GM19324 (cell line): ENCODE results near the gene STX8.

Source experiments
- ATAC-seq: cut with Tn5 transposase; IDR thresholded peaks from one replicate; pipeline ENCODE4 v1.9.1; 2021; ENCODE audit warnings: mild to moderate bottlenecking, moderate library complexity; ENCODE audit not compliant: unreplicated experiment, low FRiP score

The STX8 gene

DNA sequence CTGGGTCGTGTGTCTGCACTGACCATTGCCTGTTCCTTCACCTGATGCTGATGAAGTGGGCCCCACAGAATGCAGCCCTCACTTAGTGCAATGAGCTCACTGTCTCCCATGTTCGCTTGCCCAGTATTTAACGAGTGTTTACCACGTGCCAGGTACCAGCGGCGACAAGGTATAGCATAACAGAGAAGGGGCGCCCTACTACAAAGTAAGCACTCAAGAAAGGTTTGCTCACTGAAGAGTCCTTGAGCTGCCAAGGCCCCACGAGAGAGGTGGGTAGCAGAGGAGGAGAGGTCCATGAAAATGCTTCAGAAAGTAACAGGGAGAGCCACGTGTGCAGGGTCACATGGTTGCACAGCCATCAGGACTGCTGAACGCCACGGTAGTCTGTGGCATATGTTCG, 324.3 kb downstream of the STX8 start:
- no peak for ATAC-seq

DNA sequence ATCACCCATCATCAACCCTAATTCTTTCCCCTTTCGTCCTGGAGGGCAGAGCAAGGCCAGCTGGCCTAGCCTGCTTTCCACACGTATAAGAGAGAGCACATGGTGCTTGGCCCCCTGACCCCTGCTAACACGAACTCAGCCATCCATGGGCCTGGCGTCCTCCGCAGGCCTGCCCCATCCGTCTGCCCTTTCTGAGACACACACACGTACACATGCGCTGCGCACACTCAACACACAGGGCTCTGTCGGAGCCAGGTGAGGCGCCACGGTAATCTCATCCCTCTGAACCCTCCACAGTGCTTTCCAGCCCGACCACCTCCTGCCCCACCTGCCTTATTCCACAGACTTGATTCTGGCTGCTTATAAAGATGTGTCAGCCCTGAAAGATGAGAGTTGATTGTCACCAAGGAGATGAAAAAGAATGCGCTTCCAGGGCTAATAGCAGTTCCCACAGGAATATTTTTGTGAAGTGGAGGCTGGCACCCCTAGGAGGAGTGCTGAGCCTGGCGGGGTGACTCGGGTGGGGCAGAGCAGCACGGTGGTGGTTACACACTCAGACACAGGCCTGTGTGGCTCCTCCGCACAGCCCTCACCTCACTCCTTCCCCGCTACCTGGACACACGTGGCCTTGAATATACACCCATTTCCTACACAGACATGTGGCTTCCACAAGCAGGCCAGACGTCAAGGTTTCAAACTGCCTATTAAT, 326.2 kb downstream of the STX8 start:
- no peak for ATAC-seq

DNA sequence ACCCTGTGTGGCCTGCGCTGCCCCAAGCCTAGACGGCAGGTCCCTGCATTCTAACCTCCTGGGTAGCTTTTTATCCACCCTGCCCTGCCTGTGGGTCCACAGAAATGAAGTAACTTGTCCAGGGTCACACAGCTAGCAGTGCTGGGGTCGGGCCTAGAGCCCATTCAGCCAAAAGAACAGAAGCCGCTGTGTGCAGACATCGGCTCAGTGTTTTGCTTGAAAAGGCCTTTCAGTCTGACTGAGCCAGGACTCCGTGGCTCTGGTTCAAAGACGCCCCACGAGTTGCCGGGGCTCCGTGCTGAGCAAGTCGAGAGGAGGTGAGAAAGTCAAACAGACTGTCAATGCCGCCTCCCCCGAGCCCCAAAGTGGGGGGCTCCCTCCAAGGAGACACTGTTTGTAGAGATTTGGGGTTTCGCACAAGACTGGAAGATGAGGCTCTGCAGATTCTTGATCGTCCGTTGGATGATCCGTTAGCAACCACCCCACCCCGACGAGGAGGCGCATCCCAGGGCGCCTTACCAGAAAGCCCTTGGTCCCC, 328.1 kb downstream of the STX8 start:
- no peak for ATAC-seq

DNA sequence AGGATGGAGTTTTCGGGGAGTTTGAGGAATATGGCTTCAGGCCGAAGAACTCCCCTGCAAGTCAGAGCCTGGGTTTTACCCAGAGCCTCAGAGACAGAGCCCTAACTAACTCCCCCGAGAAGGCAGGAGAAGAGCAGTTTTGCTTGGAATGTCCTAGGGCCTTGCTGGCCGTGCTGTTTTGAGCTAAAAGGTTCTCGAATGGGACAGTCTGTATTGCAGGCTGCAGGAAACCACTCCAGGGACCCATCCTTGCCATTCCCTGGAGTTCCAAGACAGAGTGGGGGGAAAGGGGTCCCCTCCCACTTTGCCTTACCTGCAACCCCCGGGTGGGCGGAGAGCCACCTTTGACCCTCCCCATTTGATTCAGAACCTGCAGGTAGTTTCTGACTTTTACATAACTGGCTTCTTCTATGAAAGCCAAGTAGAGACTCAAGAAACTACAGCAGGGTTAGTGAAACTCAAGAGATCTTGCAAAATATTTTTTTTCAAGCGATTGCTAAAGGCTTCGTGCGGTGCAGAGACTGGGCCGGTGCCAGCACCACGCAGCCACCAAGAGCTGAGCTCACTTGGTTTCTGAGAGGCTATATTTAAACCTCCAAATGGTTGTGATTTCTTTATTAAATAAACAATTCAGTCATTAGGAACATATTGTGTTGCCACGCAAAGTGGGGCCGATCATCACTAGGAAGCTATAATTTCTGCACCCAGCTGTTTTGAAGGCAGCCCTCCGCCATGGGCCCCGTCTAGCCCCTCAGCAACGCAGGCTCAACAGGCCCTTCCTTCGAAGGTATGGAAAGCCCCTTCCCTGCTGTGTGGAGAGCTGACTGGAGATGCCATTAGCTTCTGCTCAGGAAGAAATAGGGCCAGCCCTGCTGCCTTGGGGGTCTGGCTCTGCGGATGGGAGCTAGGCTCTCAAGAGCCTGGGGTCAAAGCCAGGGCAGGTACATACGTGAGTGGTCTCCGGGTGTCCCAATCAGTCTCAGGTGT, 331.3 kb downstream of the STX8 start:
- ATAC-seq: no peak

DNA sequence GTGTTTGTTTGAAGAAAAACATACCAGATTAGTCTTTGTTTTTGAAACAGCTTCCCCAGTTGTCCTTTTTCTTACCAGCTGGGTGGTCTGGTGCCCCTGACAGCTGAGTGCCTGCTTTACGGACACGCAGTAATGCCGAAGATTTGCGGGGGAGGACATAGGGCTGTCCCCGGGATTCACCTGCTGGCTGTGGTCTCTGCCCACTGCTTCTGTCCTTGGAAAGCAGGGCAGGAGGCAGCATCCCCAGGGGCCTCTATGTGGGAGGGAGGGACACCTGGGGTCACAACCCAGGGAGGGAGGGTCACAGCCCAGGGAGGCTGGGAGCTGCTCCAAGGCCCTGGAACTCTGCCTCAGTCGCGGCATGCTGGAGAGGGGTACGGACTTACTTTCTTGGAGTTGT, 332.6 kb downstream of the STX8 start:
- ATAC-seq: no peak

DNA sequence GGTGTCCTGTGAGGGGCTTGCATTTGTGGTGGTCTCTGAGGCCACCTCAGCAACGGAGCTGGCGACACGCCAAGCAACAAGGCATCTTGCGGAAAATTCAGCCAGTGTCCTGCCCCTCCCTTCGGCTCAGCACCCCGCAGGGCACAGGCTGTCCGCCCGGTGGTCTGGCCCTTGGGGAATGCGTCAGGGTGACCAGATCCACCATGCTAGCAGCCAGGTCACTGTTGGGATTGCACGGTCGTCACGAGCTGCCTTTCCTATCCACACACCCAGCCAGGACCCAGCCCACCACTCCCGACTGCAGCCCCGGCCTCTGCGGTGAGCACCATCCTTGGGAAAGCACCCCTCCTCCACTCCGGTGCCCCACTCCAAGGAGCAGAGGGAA, 333.1 kb downstream of the STX8 start:
- ATAC-seq: no peak

DNA sequence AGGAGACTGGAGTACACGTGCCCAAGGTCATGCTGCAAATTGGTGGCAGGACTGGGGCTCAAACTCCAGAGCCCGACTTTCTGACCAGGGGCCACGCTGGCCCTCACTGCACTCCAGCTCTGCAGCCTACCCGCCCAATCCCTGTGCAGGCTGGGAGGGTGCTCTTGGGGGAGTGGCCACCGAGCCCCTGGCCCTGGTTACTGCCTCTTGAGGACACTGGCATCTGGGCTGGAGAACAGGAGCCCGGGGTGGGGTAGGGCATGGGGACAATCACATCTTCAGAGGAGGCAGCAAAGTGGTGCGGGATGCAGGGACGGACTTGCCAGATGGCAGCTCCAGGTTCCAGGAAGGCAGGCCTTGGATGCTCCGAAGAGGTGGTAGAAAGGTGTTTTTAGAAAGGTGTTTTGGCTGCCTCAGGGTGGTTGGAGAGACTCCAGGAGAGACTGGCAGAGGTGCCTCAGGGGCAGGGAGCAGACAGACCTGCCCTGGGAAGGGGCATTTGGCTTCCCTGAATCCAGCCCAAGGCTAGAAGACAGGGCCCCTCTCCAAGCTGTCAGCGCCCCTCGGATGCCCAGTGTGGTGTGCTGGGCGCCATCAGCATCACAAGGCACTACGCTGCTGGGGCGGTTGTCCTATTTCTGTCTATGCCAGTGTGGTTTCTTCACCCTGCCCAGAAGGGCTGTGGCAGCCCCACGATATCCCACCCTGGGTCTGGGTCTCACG, 333.7 kb downstream of the STX8 start:
- ATAC-seq: no peak

DNA sequence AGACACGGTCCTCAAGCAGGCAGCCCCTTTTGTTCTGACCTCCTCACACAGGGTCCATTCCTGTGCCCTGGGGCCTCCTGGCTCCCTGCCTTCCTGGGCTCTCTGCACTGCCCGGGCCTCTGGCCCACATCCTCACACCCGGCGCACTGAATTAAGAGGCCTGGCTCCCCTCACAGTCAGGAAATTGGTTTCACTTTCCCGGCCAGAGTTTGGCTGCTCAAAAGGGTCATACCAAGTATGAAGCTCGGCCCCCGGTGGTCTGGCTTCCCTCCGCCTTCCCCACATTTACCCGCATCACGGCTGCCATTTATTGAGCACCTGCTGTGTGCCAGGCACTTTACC, 334.3 kb downstream of the STX8 start:
- ATAC-seq: no peak

DNA sequence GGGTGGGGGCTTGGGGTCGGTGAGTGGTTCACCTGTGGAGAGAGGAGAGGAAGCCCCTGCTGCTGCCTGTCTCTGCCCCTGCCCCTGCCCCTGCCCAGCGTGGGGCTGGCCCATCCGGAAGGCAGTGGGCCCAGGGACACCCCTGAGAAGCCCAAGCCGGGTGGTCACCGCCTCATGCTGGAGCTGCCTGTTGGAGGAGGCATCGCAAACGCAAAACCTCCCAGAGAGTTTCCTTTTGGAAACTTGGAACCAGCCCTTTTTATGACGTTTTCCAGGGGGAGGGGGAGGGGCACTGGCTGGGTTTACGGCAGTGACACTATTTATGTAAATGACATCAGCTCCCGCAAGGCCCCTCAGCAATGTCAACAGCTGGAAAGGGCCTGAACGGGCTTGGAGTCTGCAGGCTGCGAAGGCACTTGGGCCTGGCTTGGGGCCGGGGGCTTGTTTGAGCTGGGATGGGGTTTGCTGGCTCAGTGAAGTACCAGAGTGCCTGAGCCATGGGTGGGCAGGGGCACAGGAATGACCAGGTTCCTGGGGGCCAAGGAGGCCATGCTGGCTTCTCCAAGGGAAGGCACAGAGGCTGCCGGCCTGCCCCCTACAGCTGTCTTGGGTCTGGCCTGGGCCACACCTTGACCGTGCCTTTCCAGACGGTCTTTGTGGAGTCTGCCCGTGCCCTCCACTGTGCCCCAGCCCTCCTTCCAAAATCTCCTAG, 334.8 kb downstream of the STX8 start:
- ATAC-seq: no peak

DNA sequence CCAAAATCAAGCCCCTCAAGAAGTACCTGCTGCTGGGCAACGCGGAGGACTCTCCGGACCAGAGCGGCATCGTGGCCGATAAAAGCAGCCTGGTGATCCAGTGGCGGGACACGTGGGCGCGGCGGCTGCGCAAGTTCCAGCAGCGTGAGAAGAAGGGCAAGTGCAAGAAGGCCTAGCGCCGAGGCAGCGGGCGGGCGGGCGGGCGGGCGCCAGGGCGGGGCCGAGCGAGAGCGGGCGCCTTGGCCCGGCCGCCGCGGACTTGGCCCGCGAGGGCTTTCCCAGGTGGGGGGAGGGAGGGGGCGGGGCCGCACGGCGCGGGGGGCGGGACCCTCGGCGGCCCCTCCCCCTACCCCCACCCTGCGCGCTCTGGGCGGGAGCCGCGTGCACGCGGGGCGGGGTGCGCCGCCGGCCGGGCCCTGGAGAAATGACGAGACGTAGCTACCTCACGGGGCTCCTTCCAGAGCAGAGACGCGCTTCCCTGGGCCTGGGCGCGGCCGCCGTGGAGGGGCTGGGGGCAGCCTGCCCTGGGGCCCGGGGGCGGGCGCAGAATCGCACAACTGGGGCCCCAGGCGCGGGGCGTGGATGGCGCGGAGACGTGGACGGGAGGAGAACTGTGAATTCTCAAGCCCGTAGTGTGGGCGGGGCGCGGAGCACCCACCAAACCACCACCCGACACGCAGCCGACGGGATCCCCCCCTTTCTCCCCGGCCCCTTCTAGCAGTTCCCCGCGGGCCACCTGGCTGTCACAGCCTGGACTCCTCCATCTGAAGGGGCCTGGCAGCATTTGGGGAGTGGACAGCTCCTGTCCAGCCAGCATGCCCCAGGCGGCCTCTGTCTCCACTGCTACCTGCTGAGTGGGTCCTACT, 335.6 kb downstream of the STX8 start:
- no peak for ATAC-seq

DNA sequence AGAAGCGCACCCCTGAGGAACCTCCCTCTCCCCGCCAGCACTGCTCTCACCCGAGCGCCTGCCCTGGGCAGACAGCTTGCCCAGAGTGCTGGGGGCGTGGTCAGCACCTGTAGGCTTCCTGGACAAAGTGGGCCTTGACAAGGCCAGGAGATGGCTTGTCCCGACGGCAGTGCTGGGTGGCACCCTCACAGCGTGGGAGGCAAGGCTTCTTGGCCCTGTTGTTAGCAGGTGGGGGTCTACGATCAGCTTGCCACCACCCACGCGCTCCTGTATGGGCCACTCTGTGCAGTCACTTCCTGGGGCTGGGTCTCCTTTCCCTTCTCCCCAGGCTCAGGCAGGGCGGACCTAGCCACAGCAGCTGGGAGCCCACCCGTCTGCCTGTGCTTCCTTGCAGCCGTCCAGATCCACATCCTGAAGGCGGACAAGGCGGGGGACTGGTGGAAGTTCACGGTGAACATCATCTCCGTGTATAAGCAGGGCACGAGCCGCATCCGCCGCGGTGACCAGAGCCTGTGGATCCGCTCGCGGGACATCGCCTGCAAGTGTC, 336.3 kb downstream of the STX8 start:
- ATAC-seq: no peak

DNA sequence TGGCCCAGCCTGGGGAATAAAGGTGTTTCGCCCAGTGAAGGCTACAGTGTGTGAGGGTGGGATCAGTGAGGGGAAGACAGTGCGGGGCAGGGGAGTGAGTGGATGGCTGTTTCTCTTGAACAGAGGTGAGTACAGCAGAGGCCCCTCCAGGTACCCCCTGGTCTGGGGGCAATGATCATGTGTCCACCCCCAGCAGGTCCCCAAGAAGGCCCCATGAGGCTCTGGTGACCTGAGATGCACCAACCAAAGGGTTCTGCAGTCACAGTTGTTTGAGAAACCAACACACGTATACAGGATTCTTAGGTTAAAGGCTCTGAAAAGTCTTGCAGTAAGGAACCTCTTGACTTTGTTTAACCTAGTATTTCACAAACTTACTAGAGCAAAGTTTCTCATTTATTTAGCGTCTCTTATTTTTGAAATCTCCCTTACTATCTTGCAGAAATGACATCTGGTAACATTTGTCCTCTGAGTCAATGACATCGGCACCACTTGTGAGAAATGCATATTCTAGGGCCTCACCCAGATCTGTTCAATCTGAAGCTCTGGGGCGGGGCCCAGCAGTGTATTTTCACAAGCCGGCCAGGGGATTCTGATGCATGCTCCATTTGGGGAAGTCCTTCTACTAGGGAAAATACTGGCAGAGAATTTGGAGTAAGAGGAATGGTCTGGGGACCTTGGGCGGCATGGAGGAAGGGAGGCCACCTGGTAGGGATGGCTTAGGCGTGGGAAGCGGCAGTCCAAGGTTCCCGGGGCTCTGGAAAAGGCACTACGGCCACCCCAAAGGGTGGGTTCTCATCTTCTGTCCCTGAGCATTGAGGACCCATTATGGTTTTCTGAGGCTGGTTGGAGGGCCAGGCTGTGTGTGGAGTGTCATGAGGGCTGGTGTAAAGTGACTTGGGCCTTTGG, 337.0 kb downstream of the STX8 start:
- no peak for ATAC-seq

DNA sequence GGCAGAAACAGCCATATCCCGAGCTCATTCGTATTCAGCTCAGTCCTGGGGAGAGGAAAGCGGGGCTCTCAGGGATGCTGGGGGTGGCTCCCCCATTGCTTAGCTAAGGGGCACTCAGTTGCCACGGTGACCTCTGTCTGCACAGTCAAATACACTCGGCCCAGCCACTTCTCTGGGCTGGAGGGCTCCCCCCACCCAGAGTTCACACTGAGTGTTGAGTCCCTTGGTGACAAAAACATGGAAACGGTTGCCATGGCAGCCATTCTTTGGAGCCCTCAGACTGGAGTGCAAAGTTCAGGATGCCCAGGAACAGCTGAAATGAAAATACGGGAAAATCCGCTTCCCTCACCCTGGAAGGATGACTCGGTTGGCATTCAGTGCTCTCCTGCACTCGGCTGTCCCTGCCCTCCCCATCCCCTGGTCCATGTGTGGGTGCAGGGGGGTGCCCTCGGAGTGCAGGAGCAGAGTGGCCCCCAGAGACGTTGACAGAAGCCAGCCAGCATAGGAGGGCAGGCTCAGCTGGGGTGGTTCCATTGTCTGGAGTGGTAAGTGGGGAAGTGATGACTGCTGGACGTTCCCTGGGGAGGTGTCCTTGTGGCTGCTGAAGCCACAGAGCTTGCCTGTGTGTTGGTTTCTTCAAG, 337.8 kb downstream of the STX8 start:
- no peak for ATAC-seq

DNA sequence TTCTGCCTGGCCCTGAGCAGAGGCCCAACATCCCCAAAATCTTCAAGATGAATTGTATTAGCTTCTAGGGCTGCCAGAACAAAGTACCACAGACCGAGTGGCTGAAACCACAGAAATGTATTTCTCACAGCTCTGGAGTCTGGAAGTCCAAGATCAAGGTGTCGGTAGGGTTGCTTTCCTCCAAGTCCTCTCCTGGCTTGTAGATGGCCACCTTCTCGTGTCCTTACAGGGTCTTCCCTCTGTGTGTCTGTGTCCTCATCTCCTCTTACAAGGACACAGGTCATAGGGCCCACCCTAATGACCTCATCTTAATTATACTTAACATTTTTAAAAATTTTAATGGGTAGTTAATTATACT, 338.6 kb downstream of the STX8 start:
- no peak for ATAC-seq

DNA sequence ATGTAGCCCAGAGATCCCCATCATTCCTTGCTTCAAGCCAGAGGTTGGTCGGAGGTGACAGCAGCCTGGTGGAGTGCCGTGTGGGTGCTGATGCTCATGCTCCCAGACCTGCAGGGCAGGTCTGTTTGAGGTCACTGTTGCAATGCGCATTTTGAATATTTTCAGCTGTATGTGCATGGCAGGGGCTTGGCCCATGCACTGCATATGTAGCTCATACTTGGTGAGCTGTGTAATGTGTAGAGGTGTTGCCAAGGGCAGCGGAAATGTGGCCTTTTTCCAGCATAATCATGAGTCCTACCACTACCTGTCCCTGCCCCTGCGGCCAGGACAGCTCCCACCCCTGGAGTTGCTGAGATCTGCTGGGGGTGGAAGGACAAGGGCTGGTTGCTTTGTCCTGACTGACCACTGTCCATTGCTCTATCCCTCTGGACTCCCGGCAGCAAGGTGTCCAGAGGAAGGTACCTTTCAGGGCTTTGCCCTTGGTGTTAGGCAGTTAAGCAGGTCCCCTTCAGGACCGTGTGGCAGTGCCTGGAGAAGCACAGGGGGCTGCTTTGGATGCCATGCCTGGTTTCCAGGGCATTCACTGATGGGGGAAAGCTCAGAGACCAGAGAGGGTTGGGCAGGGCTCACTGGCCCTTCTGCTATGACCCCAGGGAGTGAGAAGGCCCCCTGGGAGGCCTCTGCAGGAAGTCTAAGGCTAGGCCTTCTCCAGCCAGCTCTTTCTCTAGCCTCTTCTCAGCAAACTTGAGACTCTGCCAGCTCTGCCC, 339.2 kb downstream of the STX8 start:
- ATAC-seq: no peak

DNA sequence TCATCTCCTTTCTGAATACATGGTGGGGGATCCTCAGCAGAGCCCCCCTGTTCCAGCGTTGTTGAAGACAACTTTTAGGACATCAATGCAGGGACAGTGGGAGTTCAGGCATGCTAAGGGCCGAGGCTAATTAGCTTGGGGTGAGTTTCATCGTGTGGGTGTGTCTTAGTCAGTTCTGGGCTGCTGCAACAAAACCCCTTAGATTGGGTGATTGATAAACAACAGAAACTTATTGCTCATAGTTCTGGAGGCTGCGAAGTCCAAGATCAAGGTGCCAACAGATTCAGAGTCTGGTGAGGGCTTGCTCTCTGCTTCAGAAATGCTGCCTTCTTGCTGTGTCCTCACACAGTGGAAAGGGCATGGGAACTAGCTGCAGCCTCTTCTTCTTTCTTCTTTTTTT, 340.3 kb downstream of the STX8 start:
- no peak for ATAC-seq

DNA sequence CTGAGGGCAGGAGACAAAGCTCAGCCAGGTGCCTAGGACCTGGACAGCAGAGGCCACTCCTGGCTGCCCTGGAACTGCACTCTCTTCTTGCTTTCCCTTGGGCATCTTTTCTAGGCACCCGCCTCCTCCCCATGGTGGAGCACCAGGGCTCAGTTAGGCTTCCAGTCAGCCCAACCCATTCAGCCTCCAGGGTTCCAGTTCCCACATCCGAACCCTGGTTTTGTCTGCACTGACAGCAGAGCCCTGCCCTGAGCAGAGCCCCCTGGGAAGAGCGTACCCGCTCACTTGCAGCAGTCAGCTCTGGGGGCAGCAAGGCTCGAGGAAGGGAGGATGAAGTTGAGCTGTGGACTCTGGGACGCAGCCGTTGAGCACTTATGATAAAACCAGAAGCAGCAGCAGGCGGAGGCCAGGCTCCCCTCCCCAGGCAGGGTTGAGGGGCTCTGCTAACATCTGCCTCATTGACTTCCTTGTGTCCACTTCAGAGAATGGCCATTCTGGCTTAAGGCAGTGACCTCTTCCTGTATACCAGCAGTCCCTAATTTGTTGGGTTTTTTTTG, 341.2 kb downstream of the STX8 start:
- no peak for ATAC-seq
